ENCODE measurements around the gene HDAC4.

Gene HDAC4

DNA sequence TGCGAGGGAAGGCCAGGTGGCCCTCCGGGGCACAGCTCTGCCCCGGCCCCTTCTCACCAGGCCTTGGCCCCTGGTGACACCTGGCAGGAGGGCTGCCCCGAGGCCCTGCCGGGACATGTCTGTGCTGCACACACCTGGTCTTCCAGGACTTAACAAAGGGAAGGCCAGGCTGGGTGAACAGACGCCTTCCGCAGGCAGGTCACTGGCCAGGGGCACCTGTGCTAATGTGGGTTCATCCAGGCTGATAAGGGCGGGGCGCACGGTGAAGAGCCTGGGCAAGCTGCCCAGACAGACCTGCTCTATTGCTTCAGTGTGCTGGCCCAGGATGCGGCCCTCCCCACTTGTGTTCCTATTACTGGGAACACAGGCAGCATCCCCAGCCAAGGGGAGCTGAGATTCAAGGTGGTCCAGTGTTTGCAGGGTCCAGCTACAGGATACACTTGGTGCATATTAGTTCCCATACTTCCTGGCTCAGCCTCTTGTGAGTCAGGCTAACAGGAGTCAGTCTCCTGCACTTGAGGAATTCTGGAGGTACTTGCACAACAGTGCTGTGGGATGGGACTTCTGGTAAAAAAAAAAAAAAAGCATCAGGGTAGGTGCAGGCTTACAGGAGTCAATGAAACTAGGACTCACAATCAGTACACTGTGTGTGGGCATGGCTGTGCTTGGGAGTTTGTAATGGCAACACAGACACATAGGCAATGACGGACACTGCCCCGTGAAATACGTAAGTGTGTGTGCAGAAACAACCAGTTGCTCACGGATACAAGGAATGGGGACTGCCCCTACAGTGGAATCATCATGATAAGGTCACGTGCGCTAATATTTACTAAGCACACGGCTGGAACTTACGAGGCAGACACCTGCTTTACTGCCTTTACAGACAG is 291.5 kb downstream of the HDAC4 start:
- DNase-seq (ENCODE audit: low read depth in 2 of 2), result no peak

GRCh38 chr2:239108459-239108858 is 292.4 kb downstream of the HDAC4 start:
- no peak for DNase-seq (ENCODE audit: low read depth in 2 of 2)

GRCh38 chr2:239107936-239108335 is 292.9 kb downstream of the HDAC4 start:
- no peak for DNase-seq (ENCODE audit: low read depth in 2 of 2)

GRCh38 chr2:239106966-239107365 is 293.9 kb downstream of the HDAC4 start:
- DNase-seq (ENCODE audit: low read depth in 2 of 2), result no peak

DNA sequence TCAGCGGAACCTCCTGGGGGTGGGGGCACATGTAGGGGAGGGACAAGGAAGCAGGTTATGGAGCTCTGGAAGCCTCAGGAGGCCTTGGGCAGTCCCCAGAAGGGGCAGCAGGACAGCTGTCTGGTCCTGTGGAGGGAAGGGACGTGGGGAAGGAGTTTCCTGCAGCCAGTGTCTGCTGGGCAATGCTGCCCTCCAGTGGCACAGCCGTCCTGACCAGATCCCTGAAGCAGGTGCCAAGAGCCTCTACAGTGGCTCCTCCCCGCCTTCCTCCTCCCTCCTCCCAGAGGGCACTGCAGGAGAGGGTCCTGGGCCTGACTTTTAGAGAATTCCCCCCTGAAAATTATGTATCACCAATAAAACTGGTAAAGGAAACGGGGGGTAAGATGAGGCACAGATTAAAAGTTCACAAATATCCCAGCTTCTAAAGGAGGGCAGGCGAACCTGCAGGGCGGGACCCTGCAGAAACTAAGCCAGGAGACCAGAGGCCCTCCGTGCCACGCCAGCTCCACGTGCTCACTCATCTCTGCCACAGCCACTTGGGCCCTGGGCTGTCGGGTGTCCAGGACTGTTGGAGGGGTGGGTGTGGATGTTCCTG is 294.4 kb downstream of the HDAC4 start:
- no peak for DNase-seq (ENCODE audit: low read depth in 2 of 2)

DNA sequence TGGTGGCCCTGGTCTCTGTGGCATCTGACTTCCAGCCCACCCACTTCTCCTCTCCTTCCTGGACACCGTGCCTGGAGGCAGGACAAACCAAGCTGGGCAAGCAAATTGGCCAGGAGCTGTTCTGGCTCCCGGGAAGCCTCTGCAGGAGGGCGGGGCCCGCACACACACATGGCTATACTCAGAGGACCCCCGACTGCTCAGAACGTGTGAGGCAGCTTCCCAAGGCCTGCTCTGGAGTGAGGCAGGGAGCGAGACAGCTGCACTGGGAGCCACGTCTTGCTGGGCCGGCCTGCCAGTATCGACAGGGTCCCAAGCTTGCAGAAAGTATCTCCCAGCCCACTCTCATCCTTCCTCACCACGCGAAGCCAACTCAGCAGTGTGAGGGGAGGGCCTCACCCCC is 295.6 kb downstream of the HDAC4 start:
- DNase-seq (ENCODE audit: low read depth in 2 of 2), result no peak

DNA sequence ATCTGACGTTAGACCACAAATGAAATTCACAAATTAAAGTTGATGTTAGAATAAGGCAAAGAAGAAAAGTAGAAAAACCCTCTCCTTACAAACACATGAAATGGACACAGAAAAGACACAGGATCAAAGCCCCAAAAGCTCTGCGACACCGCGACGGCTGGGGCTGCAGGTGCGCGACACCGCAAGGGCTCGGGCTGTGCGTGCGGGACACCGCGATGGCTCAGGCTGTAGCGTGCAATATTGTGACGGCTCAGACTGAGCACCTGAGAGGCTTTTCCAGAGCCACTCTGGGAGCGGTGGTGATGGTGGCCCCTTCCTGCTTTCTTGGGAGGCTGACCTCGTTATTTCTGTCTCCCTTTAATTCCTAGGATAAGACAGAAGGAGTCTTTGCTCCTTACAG is 296.0 kb downstream of the HDAC4 start:
- DNase-seq (ENCODE audit: low read depth in 2 of 2), result no peak

- DNase-seq (ENCODE audit: low read depth in 2 of 2), result no peak
These were observed 297.4 kb downstream of the HDAC4 start for GRCh38 chr2:239103125-239104098.

GRCh38 chr2:239102266-239102665 is 298.6 kb downstream of the HDAC4 start:
- DNase-seq (ENCODE audit: low read depth in 2 of 2), result no peak

DNA sequence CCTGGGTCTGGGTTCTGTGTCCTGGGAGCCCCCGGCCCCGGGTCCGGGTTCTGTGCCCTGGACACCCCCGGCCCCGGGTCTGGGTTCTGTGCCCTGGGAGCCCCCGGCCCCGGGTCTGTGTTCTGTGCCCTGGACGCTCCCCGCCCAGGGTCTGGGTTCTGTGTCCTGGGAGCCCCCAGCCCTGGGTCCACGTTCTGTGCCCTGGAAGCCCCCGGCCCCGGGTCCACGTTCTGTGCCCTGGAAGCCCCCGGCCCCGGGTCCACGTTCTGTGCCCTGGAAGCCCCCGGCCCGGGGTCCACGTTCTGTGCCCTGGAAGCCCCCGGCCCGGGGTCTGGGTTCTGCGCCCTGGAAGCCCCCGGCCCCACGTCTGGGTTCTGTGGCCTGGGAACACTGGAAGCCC is 299.0 kb downstream of the HDAC4 start:
- DNase-seq (ENCODE audit: low read depth in 2 of 2), result no peak

GRCh38 chr2:239101071-239101470 is 299.7 kb downstream of the HDAC4 start:
- DNase-seq (ENCODE audit: low read depth in 2 of 2), result no peak

GRCh38 chr2:239099474-239099873 is 301.3 kb downstream of the HDAC4 start:
- no peak for DNase-seq (ENCODE audit: low read depth in 2 of 2)

GRCh38 chr2:239098288-239098970 is 302.4 kb downstream of the HDAC4 start:
- no peak for DNase-seq (ENCODE audit: low read depth in 2 of 2)

DNA sequence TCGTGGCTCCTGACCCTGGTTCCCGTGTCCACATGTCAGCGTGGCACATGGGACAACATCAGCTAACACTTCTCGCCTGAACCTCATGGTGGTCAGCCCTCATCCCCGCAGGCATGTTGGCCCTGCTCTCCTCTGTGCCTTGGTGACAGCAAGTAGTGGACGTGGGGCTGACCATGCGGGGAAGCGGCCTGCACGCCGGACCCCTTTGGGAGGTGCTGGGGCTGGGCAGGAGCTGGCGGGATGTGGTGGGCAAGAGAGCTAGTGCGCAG is 303.5 kb downstream of the HDAC4 start:
- no peak for DNase-seq (ENCODE audit: low read depth in 2 of 2)

DNA sequence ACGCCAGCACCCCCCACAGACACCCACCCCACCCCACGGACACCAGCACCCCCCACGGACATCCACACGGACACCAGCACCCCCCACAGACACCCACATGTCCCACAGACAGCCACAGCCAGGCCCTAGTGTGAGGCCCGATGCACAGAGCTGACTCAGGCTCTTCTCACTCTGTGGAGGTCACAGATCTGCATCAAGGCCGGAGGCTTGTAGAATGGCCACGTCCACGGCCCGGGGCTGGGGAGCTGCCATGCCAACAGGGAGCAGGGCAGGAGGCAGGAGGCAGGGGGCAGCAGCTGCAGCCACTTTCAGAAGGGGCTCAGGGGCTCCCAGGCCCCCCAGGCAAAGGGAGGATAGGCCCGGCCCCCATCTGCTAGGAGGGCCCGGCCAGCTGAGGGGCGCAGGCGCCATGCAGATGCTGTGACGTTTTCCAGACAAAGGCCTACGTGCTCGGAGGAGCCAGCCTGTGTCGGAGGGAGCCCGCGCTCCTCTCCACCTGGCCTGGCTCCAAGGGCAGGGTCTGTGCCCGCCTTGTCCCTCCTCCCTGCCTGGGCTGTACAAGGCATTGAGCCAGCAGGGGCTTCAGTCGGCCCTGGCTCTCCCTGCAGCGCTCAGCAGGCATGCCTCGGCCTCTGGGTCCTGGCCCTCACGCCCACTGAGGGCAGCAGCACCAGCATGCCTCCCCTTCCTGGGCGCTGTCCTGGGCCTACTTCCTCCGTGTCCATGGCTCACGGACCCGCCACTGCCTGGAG is 304.0 kb downstream of the HDAC4 start:
- DNase-seq (ENCODE audit: low read depth in 2 of 2), result no peak

DNA sequence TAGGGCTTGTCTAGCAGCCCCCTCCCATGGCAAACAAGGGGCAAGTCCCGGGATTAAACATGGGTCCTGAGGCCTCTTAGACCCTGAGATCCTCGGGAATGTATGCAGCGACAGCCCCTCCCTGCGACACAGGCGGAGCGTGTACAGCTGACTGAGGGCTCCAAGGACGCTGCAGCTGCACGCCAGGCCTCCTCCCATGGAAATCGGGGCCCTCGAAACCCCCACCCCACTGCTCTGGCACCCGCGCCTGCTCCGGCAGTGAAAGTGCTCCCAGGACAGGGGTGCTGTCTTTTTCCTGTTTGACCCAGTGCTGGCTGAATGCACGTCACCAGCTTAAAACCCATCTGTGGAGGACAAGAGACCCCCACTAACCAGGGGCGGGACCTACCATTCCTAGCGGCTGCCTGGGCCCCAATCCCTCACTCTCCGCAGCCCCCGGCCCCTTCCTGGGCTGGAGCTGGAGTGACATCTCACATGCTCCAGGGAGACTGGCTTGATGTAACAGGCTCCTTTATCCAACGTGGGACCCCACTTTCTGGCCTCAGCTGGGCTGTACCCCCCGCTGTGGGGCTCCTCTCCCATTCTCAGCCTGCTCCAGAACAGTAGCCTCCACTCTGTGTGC is 305.2 kb downstream of the HDAC4 start:
- no peak for DNase-seq (ENCODE audit: low read depth in 2 of 2)

DNA sequence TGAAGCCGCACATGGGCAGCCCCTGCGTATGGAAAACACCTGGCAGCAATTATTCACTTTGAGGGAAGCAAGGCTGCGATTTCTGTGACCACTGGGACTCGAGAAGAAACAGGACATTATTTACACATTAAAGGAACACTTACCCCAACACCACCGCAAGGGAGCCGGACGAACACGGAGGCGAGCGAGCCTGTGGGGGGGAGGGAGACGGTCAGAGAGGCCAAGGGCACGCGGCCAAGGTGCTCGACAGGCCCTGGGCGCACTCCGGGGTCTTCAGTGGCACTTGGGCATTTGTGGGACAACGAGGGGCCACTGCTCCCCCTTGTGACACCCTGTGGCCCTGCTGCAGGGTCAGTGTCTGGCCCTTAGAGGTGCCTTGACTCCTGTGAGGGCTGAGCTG is 306.0 kb downstream of the HDAC4 start:
- DNase-seq (ENCODE audit: low read depth in 2 of 2), result no peak

- DNase-seq (ENCODE audit: low read depth in 2 of 2), result no peak
These were observed 306.9 kb downstream of the HDAC4 start for GRCh38 chr2:239093952-239094351.

DNA sequence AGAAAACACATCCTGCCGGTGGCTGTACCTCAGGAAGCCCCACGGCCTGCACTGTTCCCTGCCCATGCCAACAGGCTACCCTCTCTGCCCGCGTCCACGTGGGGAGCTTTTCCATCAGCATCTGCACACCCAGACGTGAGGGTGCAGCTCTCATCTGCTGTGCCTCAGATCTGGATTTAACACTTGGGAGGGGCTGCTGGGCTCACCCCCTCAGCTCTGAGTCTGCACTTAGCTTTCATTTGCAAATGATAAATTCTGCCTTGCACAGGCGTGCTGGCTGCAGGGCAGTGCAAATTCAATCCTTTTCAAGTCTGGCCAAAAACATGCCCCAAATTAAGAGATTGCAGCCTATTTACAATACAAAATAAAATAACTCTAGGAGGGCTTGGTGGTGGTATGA is 307.3 kb downstream of the HDAC4 start:
- no peak for DNase-seq (ENCODE audit: low read depth in 2 of 2)

GRCh38 chr2:239092571-239093294 is 308.1 kb downstream of the HDAC4 start:
- DNase-seq (ENCODE audit: low read depth in 2 of 2), result no peak

All from activated CD4-positive, alpha-beta T cell treated with anti-CD3 and anti-CD28 coated beads for 24 hours (primary cell).